Measurements from ENCODE around the gene PRDM7. TPM values are rescaled to one million over a fixed set of nuclear protein-coding genes. Genes with fewer than 3 reads are reported as not detected.

The PRDM7 gene
- total RNA-seq, 1 donor from 2014 or later, result not detected

- H3K9me3 Mint-ChIP-seq (ENCODE audit: unreplicated experiment), result peaks cover 4% of the 10 kb centered on the region
- no peaks in the 10 kb centered on the region for H3K36me3 Mint-ChIP-seq (ENCODE audit: unreplicated experiment)
- H3K27me3 Mint-ChIP-seq (ENCODE audit: unreplicated experiment), result peaks cover 4% of the 10 kb centered on the region
- no peak overlapping the region for H3K27ac Mint-ChIP-seq (ENCODE audit: unreplicated experiment)
- H3K4me3 Mint-ChIP-seq (ENCODE audit: unreplicated experiment), result no peak overlapping the region
- no peak for TF ChIP-seq CTCF (IDR thresholded peaks at IDR 0.05)
- H3K4me1 Mint-ChIP-seq (ENCODE audit: unreplicated experiment), result peaks cover 14% of the 10 kb centered on the region
- no peak for DNase-seq (ENCODE audit: extremely low spot score, unreplicated experiment)
These were observed 42.6 kb downstream of the PRDM7 start for GRCh38 chr16:90034504-90034903.

GRCh38 chr16:90033387-90033786, 43.7 kb downstream of the PRDM7 start:
- DNase-seq (ENCODE audit: extremely low spot score, unreplicated experiment), result no peak
- peaks cover 14% of the 10 kb centered on the region for H3K4me1 Mint-ChIP-seq (ENCODE audit: unreplicated experiment)
- H3K36me3 Mint-ChIP-seq (ENCODE audit: unreplicated experiment), result no peaks in the 10 kb centered on the region
- H3K27ac Mint-ChIP-seq (ENCODE audit: unreplicated experiment), result no peak overlapping the region
- no peak for TF ChIP-seq CTCF (IDR thresholded peaks at IDR 0.05)
- peaks cover 4% of the 10 kb centered on the region for H3K9me3 Mint-ChIP-seq (ENCODE audit: unreplicated experiment)
- no peak overlapping the region for H3K4me3 Mint-ChIP-seq (ENCODE audit: unreplicated experiment)
- peaks cover 12% of the 10 kb centered on the region for H3K27me3 Mint-ChIP-seq (ENCODE audit: unreplicated experiment)

GRCh38 chr16:90032674-90033331, 44.3 kb downstream of the PRDM7 start:
- no peak for DNase-seq (ENCODE audit: extremely low spot score, unreplicated experiment)
- peaks cover 14% of the 10 kb centered on the region for H3K4me1 Mint-ChIP-seq (ENCODE audit: unreplicated experiment)
- peaks cover 14% of the 10 kb centered on the region for H3K27me3 Mint-ChIP-seq (ENCODE audit: unreplicated experiment)
- no peak overlapping the region for H3K27ac Mint-ChIP-seq (ENCODE audit: unreplicated experiment)
- H3K4me3 Mint-ChIP-seq (ENCODE audit: unreplicated experiment), result no peak overlapping the region
- no peaks in the 10 kb centered on the region for H3K36me3 Mint-ChIP-seq (ENCODE audit: unreplicated experiment)
- TF ChIP-seq CTCF (IDR thresholded peaks at IDR 0.05), result no peak
- peaks cover 4% of the 10 kb centered on the region for H3K9me3 Mint-ChIP-seq (ENCODE audit: unreplicated experiment)

- Mint-ChIP-seq H3K27ac (ENCODE audit: unreplicated experiment) (peak overlapping the region; percentile 41), H3K4me1 (ENCODE audit: unreplicated experiment) (peaks cover 14% of the 10 kb centered on the region), H3K36me3 (ENCODE audit: unreplicated experiment) (no peaks in the 10 kb centered on the region), H3K9me3 (ENCODE audit: unreplicated experiment) (peaks cover 4% of the 10 kb centered on the region), H3K4me3 (ENCODE audit: unreplicated experiment) (no peak overlapping the region), H3K27me3 (ENCODE audit: unreplicated experiment) (peaks cover 14% of the 10 kb centered on the region)
- DNase-seq (ENCODE audit: extremely low spot score, unreplicated experiment), result no peak
- no peak for TF ChIP-seq CTCF (IDR thresholded peaks at IDR 0.05)
These were observed 45.0 kb downstream of the PRDM7 start for GRCh38 chr16:90031931-90032673.

GRCh38 chr16:90031186-90031930, 45.8 kb downstream of the PRDM7 start:
- Mint-ChIP-seq H3K27me3 (ENCODE audit: unreplicated experiment) (peaks cover 14% of the 10 kb centered on the region), H3K4me1 (ENCODE audit: unreplicated experiment) (peaks cover 14% of the 10 kb centered on the region), H3K9me3 (ENCODE audit: unreplicated experiment) (peaks cover 4% of the 10 kb centered on the region), H3K36me3 (ENCODE audit: unreplicated experiment) (no peaks in the 10 kb centered on the region), H3K4me3 (ENCODE audit: unreplicated experiment) (no peak overlapping the region), H3K27ac (ENCODE audit: unreplicated experiment) (peak overlapping the region; percentile 41)
- no peak for DNase-seq (ENCODE audit: extremely low spot score, unreplicated experiment)
- no peak for TF ChIP-seq CTCF (IDR thresholded peaks at IDR 0.05)
